ENCODE data around the gene NUDT14. TPM values are rescaled to one million over a fixed set of nuclear protein-coding genes. Genes with fewer than 3 reads are reported as not detected.

Gene NUDT14
- total and polyA plus RNA-seq, 4 donors: 6.1 to 29.9 (median 11.7) TPM

GRCh38 chr14:105185973-105186372 is 4.9 kb upstream of the NUDT14 start:
- intact Hi-C loops (cut with DNase I): no loop called here
- Histone ChIP-seq H3K4me3 (ENCODE audit: low read length in 2 of 2) (no peak overlapping the region), H3K9me3 (ENCODE audit: control insufficient read depth, low read length) (no peaks in the 10 kb centered on the region), H3K36me3 (ENCODE audit: control insufficient read depth in 1 of 2, insufficient read depth in 2 of 2, low read length in 1 of 2) (no peaks in the 10 kb centered on the region), H3K4me1 (ENCODE audit: control insufficient read depth in 1 of 2, insufficient read depth in 2 of 2, low read length in 2 of 2) (no peaks in the 10 kb centered on the region), H3K27ac (ENCODE audit: low read depth in 1 of 2, low read length in 2 of 2) (no peak overlapping the region), H3K27me3 (ENCODE audit: control insufficient read depth in 1 of 2, insufficient read depth in 2 of 2, low read length in 1 of 2) (no peaks in the 10 kb centered on the region)
- no peak for ATAC-seq (ENCODE audit: low FRiP score)
- DNase-seq: no peak
- 42 to 71% methylated on average over 4 of the region's 4 CpGs for WGBS, 2 donors

- no peaks in the 10 kb centered on the region for H3K27me3 ChIP-seq (ENCODE audit: control insufficient read depth in 1 of 2, insufficient read depth in 2 of 2, low read length in 1 of 2)
- no peaks in the 10 kb centered on the region for H3K36me3 ChIP-seq (ENCODE audit: control insufficient read depth in 1 of 2, insufficient read depth in 2 of 2, low read length in 1 of 2)
- intact Hi-C loops (cut with DNase I): no loop called here
- H3K27ac ChIP-seq (ENCODE audit: low read depth in 1 of 2, low read length in 2 of 2): no peak overlapping the region
- H3K4me1 ChIP-seq (ENCODE audit: control insufficient read depth in 1 of 2, insufficient read depth in 2 of 2, low read length in 2 of 2): no peaks in the 10 kb centered on the region
- ATAC-seq (ENCODE audit: low FRiP score): no peak
- no peaks in the 10 kb centered on the region for H3K9me3 ChIP-seq (ENCODE audit: control insufficient read depth, low read length)
- no peak overlapping the region for H3K4me3 ChIP-seq (ENCODE audit: low read length in 2 of 2)
- no peak for DNase-seq
- 79 to 81% methylated on average over 17 to 18 of the region's 18 CpGs for WGBS, 2 donors
Observed at GRCh38 chr14:105185001-105185400, 3.9 kb upstream of the NUDT14 start.

DNA sequence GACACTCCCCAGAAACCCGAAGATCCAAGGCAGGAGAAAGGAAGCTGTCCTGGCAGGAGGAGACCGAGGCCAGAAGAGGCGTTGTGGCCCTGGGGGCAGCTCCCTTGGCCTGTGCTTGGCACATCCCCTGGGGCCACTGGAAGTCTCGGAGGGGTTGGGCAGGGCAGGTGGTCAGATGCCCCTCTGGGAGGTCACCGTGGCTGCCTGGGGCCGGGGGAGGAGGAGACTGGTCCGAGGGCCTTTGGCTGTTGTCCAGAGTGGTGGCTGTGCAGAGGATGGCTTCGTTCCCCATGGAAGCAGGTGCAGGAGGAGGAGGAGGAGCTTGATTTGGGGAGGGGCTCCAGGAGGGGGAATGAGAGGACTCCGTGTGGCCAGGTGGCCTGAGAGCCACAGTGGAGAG is 3.3 kb upstream of the NUDT14 start:
- H3K4me1 ChIP-seq (ENCODE audit: control insufficient read depth in 1 of 2, insufficient read depth in 2 of 2, low read length in 2 of 2): no peaks in the 10 kb centered on the region
- 80 to 83% methylated on average over 9 of the region's 9 CpGs for WGBS, 2 donors

GRCh38 chr14:105182296-105183020 is 1.3 kb upstream of the NUDT14 start:
- intact Hi-C loops (cut with DNase I): loop anchor here in 1 of 2 donors (5.0 kb wide), 1 partner anchor 90 kb away; no protein-coding TSS in a partner anchor
- no peaks in the 10 kb centered on the region for H3K27me3 ChIP-seq (ENCODE audit: control insufficient read depth in 1 of 2, insufficient read depth in 2 of 2, low read length in 1 of 2)
- H3K4me1 ChIP-seq (ENCODE audit: control insufficient read depth in 1 of 2, insufficient read depth in 2 of 2, low read length in 2 of 2): no peaks in the 10 kb centered on the region
- no peak for DNase-seq
- H3K4me3 ChIP-seq (ENCODE audit: low read length in 2 of 2): no peak overlapping the region
- H3K36me3 ChIP-seq (ENCODE audit: control insufficient read depth in 1 of 2, insufficient read depth in 2 of 2, low read length in 1 of 2): no peaks in the 10 kb centered on the region
- no peaks in the 10 kb centered on the region for H3K9me3 ChIP-seq (ENCODE audit: control insufficient read depth, low read length)
- 86 to 89% methylated on average over 25 of the region's 25 CpGs for WGBS, 2 donors
- no peak overlapping the region for H3K27ac ChIP-seq (ENCODE audit: low read depth in 1 of 2, low read length in 2 of 2)
- no peak for ATAC-seq (ENCODE audit: low FRiP score)

More for the DNA sequence above, 3.3 kb upstream of the NUDT14 start:
- DNase-seq (no peak), ATAC-seq (ENCODE audit: low FRiP score) (no peak)
- Histone ChIP-seq H3K36me3 (ENCODE audit: control insufficient read depth in 1 of 2, insufficient read depth in 2 of 2, low read length in 1 of 2) (no peaks in the 10 kb centered on the region), H3K27ac (ENCODE audit: low read depth in 1 of 2, low read length in 2 of 2) (no peak overlapping the region), H3K27me3 (ENCODE audit: control insufficient read depth in 1 of 2, insufficient read depth in 2 of 2, low read length in 1 of 2) (no peaks in the 10 kb centered on the region), H3K9me3 (ENCODE audit: control insufficient read depth, low read length) (no peaks in the 10 kb centered on the region), H3K4me3 (ENCODE audit: low read length in 2 of 2) (no peak overlapping the region)
- intact Hi-C loops (cut with DNase I): loop anchor here in 1 of 2 donors (5.0 kb wide), 1 partner anchor 92 kb away; no protein-coding TSS in a partner anchor

DNA sequence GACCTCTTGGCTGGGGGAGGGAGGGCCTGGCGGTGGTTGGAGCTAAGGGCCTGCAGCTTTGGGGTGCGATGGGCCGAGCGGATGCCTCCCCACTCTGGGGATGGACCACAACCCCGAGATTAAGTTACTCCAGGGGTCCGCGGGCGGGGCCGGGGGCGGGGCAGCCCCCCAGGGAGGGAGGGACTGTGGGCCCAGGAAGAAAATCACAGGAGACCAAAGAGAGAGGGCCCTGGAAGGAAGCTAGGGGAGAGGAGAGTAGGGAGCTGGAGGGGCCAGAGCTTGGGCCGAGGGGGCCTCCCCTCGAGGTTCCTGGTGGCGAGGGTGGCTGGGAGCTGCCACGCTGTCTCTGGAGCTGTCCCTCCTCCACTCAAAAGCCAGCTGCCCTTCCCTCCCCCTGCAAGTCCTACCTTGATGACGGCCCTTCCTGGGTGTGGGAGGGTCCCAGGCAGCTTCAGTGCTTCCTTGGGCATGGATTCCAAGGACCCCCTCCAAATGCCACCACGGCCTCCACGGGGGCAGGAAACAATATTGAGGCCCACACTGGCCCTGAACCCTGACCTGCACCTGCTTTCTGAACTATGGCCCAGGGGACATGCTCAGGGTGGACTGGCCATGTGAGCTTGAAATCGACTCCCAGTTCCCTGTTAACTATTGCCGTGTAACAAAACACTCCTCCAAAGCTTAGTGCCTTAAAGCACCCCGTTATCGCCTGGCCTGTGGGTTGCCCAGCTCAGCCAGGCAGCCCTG is 610 bp upstream of the NUDT14 start:
- intact Hi-C loops (cut with DNase I): loop anchor here in 1 of 2 donors (5.0 kb wide), 1 partner anchor 89 kb away; no protein-coding TSS in a partner anchor
- ATAC-seq (ENCODE audit: low FRiP score) (no peak), DNase-seq (no peak)
- H3K9me3 ChIP-seq (ENCODE audit: control insufficient read depth, low read length): no peaks in the 10 kb centered on the region
- WGBS, 2 donors: 56 to 58% methylated on average over 19 to 21 of the region's 21 CpGs
- H3K36me3 ChIP-seq (ENCODE audit: control insufficient read depth in 1 of 2, insufficient read depth in 2 of 2, low read length in 1 of 2): no peaks in the 10 kb centered on the region
- H3K4me3 ChIP-seq (ENCODE audit: low read length in 2 of 2): no peak overlapping the region
- no peaks in the 10 kb centered on the region for H3K27me3 ChIP-seq (ENCODE audit: control insufficient read depth in 1 of 2, insufficient read depth in 2 of 2, low read length in 1 of 2)
- no peak overlapping the region for H3K27ac ChIP-seq (ENCODE audit: low read depth in 1 of 2, low read length in 2 of 2)
- no peaks in the 10 kb centered on the region for H3K4me1 ChIP-seq (ENCODE audit: control insufficient read depth in 1 of 2, insufficient read depth in 2 of 2, low read length in 2 of 2)

GRCh38 chr14:105179191-105179590 is 1.9 kb downstream of the NUDT14 start:
- no peak for DNase-seq
- no peak overlapping the region for H3K27ac ChIP-seq (ENCODE audit: low read depth in 1 of 2, low read length in 2 of 2)
- no peaks in the 10 kb centered on the region for H3K4me1 ChIP-seq (ENCODE audit: control insufficient read depth in 1 of 2, insufficient read depth in 2 of 2, low read length in 2 of 2)
- intact Hi-C loops (cut with DNase I): no loop called here
- WGBS, 2 donors: 87 to 90% methylated on average over 10 to 13 of the region's 13 CpGs
- H3K27me3 ChIP-seq (ENCODE audit: control insufficient read depth in 1 of 2, insufficient read depth in 2 of 2, low read length in 1 of 2): no peaks in the 10 kb centered on the region
- H3K36me3 ChIP-seq (ENCODE audit: control insufficient read depth in 1 of 2, insufficient read depth in 2 of 2, low read length in 1 of 2): no peaks in the 10 kb centered on the region
- ATAC-seq (ENCODE audit: low FRiP score): no peak
- no peak overlapping the region for H3K4me3 ChIP-seq (ENCODE audit: low read length in 2 of 2)
- H3K9me3 ChIP-seq (ENCODE audit: control insufficient read depth, low read length): no peaks in the 10 kb centered on the region

GRCh38 chr14:105178868-105179140 is 2.3 kb downstream of the NUDT14 start:
- no peak for ATAC-seq (ENCODE audit: low FRiP score)
- 97 to 100% methylated on average over 3 to 11 of the region's 11 CpGs for WGBS, 2 donors
- no peaks in the 10 kb centered on the region for H3K27me3 ChIP-seq (ENCODE audit: control insufficient read depth in 1 of 2, insufficient read depth in 2 of 2, low read length in 1 of 2)
- H3K4me1 ChIP-seq (ENCODE audit: control insufficient read depth in 1 of 2, insufficient read depth in 2 of 2, low read length in 2 of 2): no peaks in the 10 kb centered on the region
- H3K36me3 ChIP-seq (ENCODE audit: control insufficient read depth in 1 of 2, insufficient read depth in 2 of 2, low read length in 1 of 2): no peaks in the 10 kb centered on the region
- no peak overlapping the region for H3K4me3 ChIP-seq (ENCODE audit: low read length in 2 of 2)
- H3K9me3 ChIP-seq (ENCODE audit: control insufficient read depth, low read length): no peaks in the 10 kb centered on the region
- intact Hi-C loops (cut with DNase I): no loop called here
- DNase-seq: no peak
- no peak overlapping the region for H3K27ac ChIP-seq (ENCODE audit: low read depth in 1 of 2, low read length in 2 of 2)

- H3K27me3 ChIP-seq (ENCODE audit: control insufficient read depth in 1 of 2, insufficient read depth in 2 of 2, low read length in 1 of 2): no peaks in the 10 kb centered on the region
- H3K9me3 ChIP-seq (ENCODE audit: control insufficient read depth, low read length): no peaks in the 10 kb centered on the region
- intact Hi-C loops (cut with DNase I): no loop called here
Observed at GRCh38 chr14:105178069-105178867, 2.8 kb downstream of the NUDT14 start.

More at GRCh38 chr14:105178069-105178867, 2.8 kb downstream of the NUDT14 start:
- no peaks in the 10 kb centered on the region for H3K36me3 ChIP-seq (ENCODE audit: control insufficient read depth in 1 of 2, insufficient read depth in 2 of 2, low read length in 1 of 2)
- no peak overlapping the region for H3K27ac ChIP-seq (ENCODE audit: low read depth in 1 of 2, low read length in 2 of 2)
- H3K4me3 ChIP-seq (ENCODE audit: low read length in 2 of 2): no peak overlapping the region
- 89 to 93% methylated on average over 19 of the region's 19 CpGs for WGBS, 2 donors
- ATAC-seq (ENCODE audit: low FRiP score): no peak
- no peaks in the 10 kb centered on the region for H3K4me1 ChIP-seq (ENCODE audit: control insufficient read depth in 1 of 2, insufficient read depth in 2 of 2, low read length in 2 of 2)
- DNase-seq: no peak

All from aorta (tissue), 5 donors.